ENCODE data around the gene ANXA7.

Gene ANXA7

GRCh38 chr10:73413528-73414229 lies at the start of gene ANXA7:
Gene ANXA7 (minus strand): TSS chr10:73414058. CDS start chr10:73400856, 13,202 bp downstream.
- peak; percentile 79 for DNase-seq

- DNase-seq: no peak
Measured at GRCh38 chr10:73460897-73461296, 47.0 kb upstream of the ANXA7 start.

GRCh38 chr10:73459683-73460314 lies 45.9 kb upstream of the ANXA7 start:
- DNase-seq: no peak

GRCh38 chr10:73456187-73456890 lies 42.5 kb upstream of the ANXA7 start:
- no peak for DNase-seq

- DNase-seq: no peak
Measured at GRCh38 chr10:73449113-73449512, 35.3 kb upstream of the ANXA7 start.

GRCh38 chr10:73448384-73448783 lies 34.5 kb upstream of the ANXA7 start:
- no peak for DNase-seq

- no peak for DNase-seq
Measured at GRCh38 chr10:73446926-73447325, 33.1 kb upstream of the ANXA7 start.

GRCh38 chr10:73444457-73444856 lies 30.6 kb upstream of the ANXA7 start:
- DNase-seq: no peak

- DNase-seq: no peak
Measured at GRCh38 chr10:73439605-73440312, 25.9 kb upstream of the ANXA7 start.

- no peak for DNase-seq
Measured at GRCh38 chr10:73439055-73439454, 25.2 kb upstream of the ANXA7 start.

- no peak for DNase-seq
Measured at GRCh38 chr10:73433538-73433867, 19.6 kb upstream of the ANXA7 start, which contains the start of gene MSS51. Gene MSS51 (minus strand): TSS chr10:73433561. CDS start chr10:73428284, 5,277 bp downstream.

GRCh38 chr10:73432646-73433537 lies 19.0 kb upstream of the ANXA7 start:
- DNase-seq: no peak

- DNase-seq: no peak
Measured at GRCh38 chr10:73426318-73426717, 12.5 kb upstream of the ANXA7 start.

- DNase-seq: no peak
Measured at GRCh38 chr10:73424478-73424877, 10.6 kb upstream of the ANXA7 start.

- DNase-seq: no peak
Measured at GRCh38 chr10:73423309-73423708, 9.5 kb upstream of the ANXA7 start.

- no peak for DNase-seq
Measured at GRCh38 chr10:73416571-73416970, 2.7 kb upstream of the ANXA7 start.

GRCh38 chr10:73414230-73414945 lies 530 bp upstream of the ANXA7 start:
- DNase-seq: peak; percentile 15

GRCh38 chr10:73413108-73413527 lies 740 bp downstream of the ANXA7 start:
- DNase-seq: peak; percentile 59

- no peak for DNase-seq
Measured at GRCh38 chr10:73410897-73411296, 3.0 kb downstream of the ANXA7 start.

- no peak for DNase-seq
Measured at GRCh38 chr10:73408978-73409521, 4.8 kb downstream of the ANXA7 start.

GRCh38 chr10:73408061-73408460 lies 5.8 kb downstream of the ANXA7 start:
- DNase-seq: no peak

All from NCI-H2171 treated with DMSO at 0.1 percent for 48 hours (cell line).